ENCODE results near the gene OR2H1.

- TF ChIP-seq CTCF (IDR thresholded peaks at IDR 0.05) (no peak), POLR2AphosphoS5 (IDR thresholded peaks at IDR 0.05) (no peak)
These were observed 31.9 kb downstream of the OR2H1 start for GRCh38 chr6:29488874-29489273.
